BLaER1 (cell line): Measurements from ENCODE around the gene ILKAP.

Source experiments
- H3K27ac ChIP-seq: shearing (Covaris generic); formaldehyde crosslinking; 2 replicates; pipeline ENCODE4 v1.8.1; 2022
- H3K27me3 ChIP-seq: shearing (Covaris generic); formaldehyde crosslinking; 2 replicates; pipeline ENCODE4 v1.8.1; 2022
- H3K36me3 ChIP-seq: shearing (Covaris generic); formaldehyde crosslinking; 2 replicates; pipeline ENCODE4 v1.8.1; 2022
- H3K4me1 ChIP-seq: shearing (Covaris generic); formaldehyde crosslinking; 2 replicates; pipeline ENCODE4 v1.8.1; 2022
- H3K4me2 ChIP-seq: shearing (Covaris generic); formaldehyde crosslinking; 2 replicates; pipeline ENCODE4 v1.8.1; 2022
- H3K4me3 ChIP-seq: shearing (Covaris generic); formaldehyde crosslinking; 2 replicates; pipeline ENCODE4 v1.8.1; 2022
- H3K9ac ChIP-seq: shearing (Covaris generic); formaldehyde crosslinking; 2 replicates; pipeline ENCODE4 v1.8.1; 2022
- H3K9me3 ChIP-seq: shearing (Covaris generic); formaldehyde crosslinking; 2 replicates; pipeline ENCODE4 v1.8.1; 2022
- H4K20me1 ChIP-seq: shearing (Covaris generic); formaldehyde crosslinking; 2 replicates; pipeline ENCODE4 v1.8.1; 2022
- Cebpa-rat ChIP-seq: shearing (Covaris generic); IDR thresholded peaks from 2 replicates; pipeline ENCODE4 v1.8.1; 2022

The ILKAP gene

GRCh38 chr2:238122287-238123217, 80.9 kb downstream of the ILKAP start:
- 0 out of 2 replicates have a peak overlapping the region, but pooled peaks have one; percentile 24 for H3K9ac ChIP-seq
- peak overlapping the region; percentile 60 for H3K4me2 ChIP-seq
- H3K9me3 ChIP-seq, result no peaks in the 10 kb centered on the region
- H3K27me3 ChIP-seq, result no peaks in the 10 kb centered on the region
- peak overlapping the region; percentile 18; the same call in 1 of the 2 replicates for H3K27ac ChIP-seq
- H3K4me1 ChIP-seq, result peaks cover 52% of the 10 kb centered on the region
- no peaks in the 10 kb centered on the region for H3K36me3 ChIP-seq
- H3K4me3 ChIP-seq, result no peak overlapping the region
- no peaks in the 10 kb centered on the region for H4K20me1 ChIP-seq
- TF ChIP-seq Cebpa-rat, result no peak

- TF ChIP-seq Cebpa-rat, result no peak
- Histone ChIP-seq H3K36me3 (no peaks in the 10 kb centered on the region), H3K4me1 (peaks cover 48% of the 10 kb centered on the region), H3K9ac (no peak overlapping the region), H3K4me2 (no peak overlapping the region), H4K20me1 (no peaks in the 10 kb centered on the region), H3K27ac (no peak overlapping the region), H3K9me3 (no peaks in the 10 kb centered on the region), H3K27me3 (no peaks in the 10 kb centered on the region), H3K4me3 (no peak overlapping the region)
Measured at GRCh38 chr2:238121511-238122286, 81.8 kb downstream of the ILKAP start.

GRCh38 chr2:238120463-238121298, 82.8 kb downstream of the ILKAP start:
- no peaks in the 10 kb centered on the region for H3K27me3 ChIP-seq
- H3K9me3 ChIP-seq, result no peaks in the 10 kb centered on the region
- no peak overlapping the region for H3K4me3 ChIP-seq
- peak overlapping the region; percentile 34; the same call in 1 of the 2 replicates for H3K27ac ChIP-seq
- H3K4me2 ChIP-seq, result peak overlapping the region; percentile 78
- H3K9ac ChIP-seq, result no peak overlapping the region
- H3K36me3 ChIP-seq, result no peaks in the 10 kb centered on the region
- no peaks in the 10 kb centered on the region for H4K20me1 ChIP-seq
- H3K4me1 ChIP-seq, result peaks cover 55% of the 10 kb centered on the region
- TF ChIP-seq Cebpa-rat, result no peak
